SU-DHL-6 (cell line): ENCODE measurements around the gene AQP9.

Experiments used
- H2AFZ ChIP-seq: fragments of 200-600 bp; sonication (generic); 2 replicates; pipeline ENCODE4 v1.6.1; 2014; ENCODE audit warnings: low read depth, mild to moderate bottlenecking, moderate library complexity, mixed read lengths, antibody characterized with exemption, low read length; ENCODE audit not compliant: severe bottlenecking
- H3F3A ChIP-seq: fragments of 200-600 bp; shearing (Covaris generic); 2 replicates; pipeline ENCODE4 v1.6.0; 2016; ENCODE audit warnings: antibody characterized with exemption, mild to moderate bottlenecking; ENCODE audit not compliant: insufficient read depth
- H3K27ac ChIP-seq: fragments of 200-600 bp; sonication (generic); 2 replicates; pipeline ENCODE4 v1.5.1; 2016; ENCODE audit warnings: low read depth, mild to moderate bottlenecking, low read length, moderate library complexity, mixed read lengths
- H3K27me3 ChIP-seq: fragments of 200-600 bp; sonication (generic), shearing (Covaris generic); 2 replicates; pipeline ENCODE4 v1.6.0; 2014; ENCODE audit warnings: mild to moderate bottlenecking, low read length
- H3K36me3 ChIP-seq: fragments of 200-600 bp; sonication (generic); 2 replicates; pipeline ENCODE4 v1.6.1; 2014; ENCODE audit warnings: mild to moderate bottlenecking, low read length, mixed read lengths
- H3K4me2 ChIP-seq: fragments of 300-600, 200-600 bp; shearing (Covaris generic), sonication (generic); 2 replicates; pipeline ENCODE4 v1.6.0; 2014; ENCODE audit warnings: low read length, low read depth, mild to moderate bottlenecking; ENCODE audit not compliant: poor library complexity, severe bottlenecking
- H3K4me3 ChIP-seq: fragments of 200-600 bp; sonication (generic); 2 replicates; pipeline ENCODE4 v1.5.1; 2014; ENCODE audit warnings: antibody characterized with exemption, low read length, mild to moderate bottlenecking, mixed read lengths; ENCODE audit not compliant: insufficient read depth, poor library complexity, severe bottlenecking
- H3K79me2 ChIP-seq: fragments of 200-600 bp; sonication (generic); 2 replicates; pipeline ENCODE4 v1.6.1; 2014; ENCODE audit warnings: mild to moderate bottlenecking, low read length, moderate library complexity; ENCODE audit not compliant: insufficient read depth
- H3K9ac ChIP-seq: fragments of 200-600 bp; sonication (generic); 2 replicates; pipeline ENCODE4 v1.7.0; 2014; ENCODE audit warnings: mild to moderate bottlenecking, low read length
- H3K9me2 ChIP-seq: fragments of 200-600 bp; sonication (generic); replicated peaks from 2 replicates; pipeline ENCODE4 v1.6.1; 2014; ENCODE audit warnings: low read length; ENCODE audit not compliant: insufficient read depth
- H3K9me3 ChIP-seq: fragments of 200-600 bp; sonication (generic); 2 replicates; pipeline ENCODE4 v1.6.1; 2014; ENCODE audit warnings: low read length, mixed read lengths; ENCODE audit not compliant: insufficient read depth
- H4K20me1 ChIP-seq: fragments of 200-600 bp; sonication (generic); 2 replicates; pipeline ENCODE4 v1.6.1; 2014; ENCODE audit warnings: low read depth, mild to moderate bottlenecking, antibody characterized with exemption, low read length, moderate library complexity, mixed read lengths
- CTCF ChIP-seq: fragments of 200-600 bp; sonication (generic); IDR thresholded peaks from one replicate; pipeline ENCODE4 v1.5.1; 2017; ENCODE audit warnings: antibody characterized with exemption, mild to moderate bottlenecking, low read length, moderate library complexity; ENCODE audit not compliant: insufficient read depth, poor library complexity, severe bottlenecking
- EZH2phosphoT487 ChIP-seq: fragments of 200-600 bp; sonication (generic), shearing (Covaris generic); conservative IDR thresholded peaks from 2 replicates; pipeline ENCODE4 v1.6.1; 2018; ENCODE audit warnings: mild to moderate bottlenecking, antibody characterized with exemption, low read length, moderate library complexity, mixed read lengths

AQP9 gene

GRCh38 chr15:58182460-58183163 lies 44.4 kb downstream of the AQP9 start:
- H3K27me3 ChIP-seq = no peaks in the 10 kb centered on the region
- TF ChIP-seq EZH2phosphoT487 = no peak
- peak; percentile 36 for TF ChIP-seq CTCF
- no peak overlapping the region for H3K4me3 ChIP-seq
- no peaks in the 10 kb centered on the region for H3K79me2 ChIP-seq
- no peaks in the 10 kb centered on the region for H3K9me2 ChIP-seq
- H3K27ac ChIP-seq = no peak overlapping the region
- no peaks in the 10 kb centered on the region for H4K20me1 ChIP-seq
- H3K36me3 ChIP-seq = no peaks in the 10 kb centered on the region
- no peak overlapping the region for H3K9ac ChIP-seq
- H3F3A ChIP-seq = no peaks in the 10 kb centered on the region
- H3K4me2 ChIP-seq = no peak overlapping the region
- H3K9me3 ChIP-seq = no peaks in the 10 kb centered on the region
- H2AFZ ChIP-seq = no peak overlapping the region

- no peak overlapping the region for H3K4me2 ChIP-seq
Observed at GRCh38 chr15:58185439-58185838, 47.3 kb downstream of the AQP9 start.

GRCh38 chr15:58189148-58189811 lies 51.1 kb downstream of the AQP9 start:
- Histone ChIP-seq H3K27ac (no peak overlapping the region), H3K36me3 (no peaks in the 10 kb centered on the region), H3K9me3 (no peaks in the 10 kb centered on the region), H3K4me3 (no peak overlapping the region), H3K9me2 (no peaks in the 10 kb centered on the region), H3K4me2 (no peak overlapping the region), H3K9ac (no peak overlapping the region), H2AFZ (no peak overlapping the region), H3F3A (no peaks in the 10 kb centered on the region), H4K20me1 (no peaks in the 10 kb centered on the region), H3K79me2 (no peaks in the 10 kb centered on the region), H3K27me3 (no peaks in the 10 kb centered on the region)
- TF ChIP-seq EZH2phosphoT487 (no peak), CTCF (no peak)

More at GRCh38 chr15:58185439-58185838, 47.3 kb downstream of the AQP9 start:
- Histone ChIP-seq H3K4me3 (no peak overlapping the region), H3K9ac (no peak overlapping the region), H3K9me2 (no peaks in the 10 kb centered on the region), H3F3A (no peaks in the 10 kb centered on the region), H2AFZ (no peak overlapping the region), H3K79me2 (no peaks in the 10 kb centered on the region), H4K20me1 (no peaks in the 10 kb centered on the region), H3K27ac (no peak overlapping the region), H3K27me3 (no peaks in the 10 kb centered on the region), H3K9me3 (no peaks in the 10 kb centered on the region), H3K36me3 (no peaks in the 10 kb centered on the region)
- TF ChIP-seq CTCF (no peak), EZH2phosphoT487 (no peak)
